ENCODE measurements around the gene KLHL17.

DNA sequence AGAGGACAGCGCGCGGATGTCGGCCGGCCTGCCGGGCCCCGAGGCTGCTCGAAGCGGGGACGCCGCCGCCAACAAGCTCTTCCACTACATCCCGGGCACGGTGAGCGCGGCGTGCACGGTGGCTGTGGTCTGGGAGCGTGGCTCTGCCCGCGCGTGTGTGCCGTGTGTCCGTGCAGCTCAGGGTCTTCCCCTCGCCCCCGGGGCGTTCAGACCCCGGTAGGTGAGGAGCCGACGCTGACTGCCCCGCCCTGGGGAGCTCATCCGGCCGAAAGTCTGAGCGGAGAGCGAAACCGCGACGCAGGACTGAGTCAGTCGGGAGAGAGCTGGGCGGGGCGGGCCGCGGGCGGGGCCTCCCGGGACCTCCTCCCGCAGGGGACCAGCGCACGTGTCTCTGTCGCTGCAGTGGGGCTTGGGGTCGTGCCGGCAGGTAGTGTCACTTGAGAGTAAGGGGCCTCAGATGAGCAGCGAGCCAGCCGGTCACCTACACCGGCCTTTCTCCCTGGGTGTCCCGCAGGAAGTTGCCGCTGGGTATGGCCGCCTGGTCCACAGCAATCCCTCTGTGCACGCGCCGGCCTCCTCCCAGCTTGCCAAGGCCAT lies 6.4 kb downstream of the KLHL17 start:
- no peak for TF ChIP-seq POLR2AphosphoS5 (IDR thresholded peaks at IDR 0.05; ENCODE audit: low read depth)
- TF ChIP-seq, protein P1, sequence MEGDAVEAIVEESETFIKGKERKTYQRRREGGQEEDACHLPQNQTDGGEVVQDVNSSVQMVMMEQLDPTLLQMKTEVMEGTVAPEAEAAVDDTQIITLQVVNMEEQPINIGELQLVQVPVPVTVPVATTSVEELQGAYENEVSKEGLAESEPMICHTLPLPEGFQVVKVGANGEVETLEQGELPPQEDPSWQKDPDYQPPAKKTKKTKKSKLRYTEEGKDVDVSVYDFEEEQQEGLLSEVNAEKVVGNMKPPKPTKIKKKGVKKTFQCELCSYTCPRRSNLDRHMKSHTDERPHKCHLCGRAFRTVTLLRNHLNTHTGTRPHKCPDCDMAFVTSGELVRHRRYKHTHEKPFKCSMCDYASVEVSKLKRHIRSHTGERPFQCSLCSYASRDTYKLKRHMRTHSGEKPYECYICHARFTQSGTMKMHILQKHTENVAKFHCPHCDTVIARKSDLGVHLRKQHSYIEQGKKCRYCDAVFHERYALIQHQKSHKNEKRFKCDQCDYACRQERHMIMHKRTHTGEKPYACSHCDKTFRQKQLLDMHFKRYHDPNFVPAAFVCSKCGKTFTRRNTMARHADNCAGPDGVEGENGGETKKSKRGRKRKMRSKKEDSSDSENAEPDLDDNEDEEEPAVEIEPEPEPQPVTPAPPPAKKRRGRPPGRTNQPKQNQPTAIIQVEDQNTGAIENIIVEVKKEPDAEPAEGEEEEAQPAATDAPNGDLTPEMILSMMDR (IDR thresholded peaks at IDR 0.05; ENCODE audit: insufficient read depth, low read length), result no peak

Measured in HL-60 (cell line).